Hepatocyte (in vitro differentiated cells): ENCODE data around the gene HIRIP3.

Experiments
- CTCF ChIP-seq: fragments of 200-600 bp; sonication (generic); IDR thresholded peaks from 2 replicates; pipeline ENCODE4 v1.5.1; 2016; ENCODE audit warnings: antibody characterized with exemption, mild to moderate bottlenecking; ENCODE audit not compliant: poor library complexity
- EZH2 ChIP-seq: fragments of 200-600 bp; sonication (generic); IDR thresholded peaks from 2 replicates; pipeline ENCODE4 v1.6.1; 2016; ENCODE audit warnings: antibody characterized with exemption, mild to moderate bottlenecking, borderline replicate concordance
- EZH2phosphoT487 ChIP-seq: fragments of 200-600 bp; sonication (generic); IDR thresholded peaks from one replicate; pipeline ENCODE4 v1.6.1; 2018; ENCODE audit warnings: antibody characterized with exemption, mild to moderate bottlenecking, low read depth, moderate library complexity; ENCODE audit not compliant: unreplicated experiment, severe bottlenecking

DNA sequence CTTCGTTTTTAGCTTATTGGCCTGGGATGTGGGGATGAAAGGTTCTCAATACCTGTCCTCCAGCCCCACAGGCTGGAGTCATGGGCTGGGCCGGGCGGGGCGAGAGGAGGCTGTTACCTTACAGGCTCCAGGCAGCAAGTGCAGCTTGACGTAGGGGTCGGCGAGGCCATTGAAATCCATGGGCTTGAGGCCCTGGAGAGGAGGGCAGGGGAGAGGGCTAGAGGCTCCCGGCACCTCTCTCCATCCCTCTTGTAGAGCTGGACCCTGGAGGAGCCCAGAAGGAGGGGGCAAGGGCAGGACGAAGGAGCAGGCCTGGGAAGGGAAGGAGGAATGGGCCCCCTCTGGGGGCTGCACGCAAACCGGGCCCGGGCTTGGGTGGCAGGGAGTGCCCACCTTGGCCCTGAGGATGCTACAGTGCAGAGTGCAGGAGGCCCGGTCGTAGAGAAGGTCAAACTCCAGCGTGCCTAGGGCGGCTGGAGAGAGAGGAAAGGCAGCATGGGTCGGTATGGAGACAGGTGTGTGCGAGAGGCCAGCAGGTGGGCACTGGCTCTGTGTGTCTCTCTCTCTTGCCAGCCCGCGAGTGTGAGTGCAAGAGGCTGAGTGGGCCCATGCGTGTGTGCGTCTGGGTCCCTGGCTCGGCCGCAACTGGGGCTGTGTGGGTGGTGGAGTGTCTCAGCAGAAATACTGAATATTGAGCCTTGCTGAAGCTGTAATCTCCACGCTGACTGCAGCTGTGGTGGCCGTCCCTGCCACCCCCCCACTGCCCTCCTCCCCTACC is 13.9 kb upstream of the HIRIP3 start:
- TF ChIP-seq CTCF, result no peak
- TF ChIP-seq EZH2, result no peak
- no peak for TF ChIP-seq EZH2phosphoT487
